Measurements from ENCODE around the gene S100A14.
"Not testable (repeated sequence)": the region's sequence is repeated elsewhere in the genome, so short reads cannot be mapped to it uniquely, and the experiment has no call there.

S100A14 gene

GRCh38 chr1:153616144-153616916 lies at the start of gene S100A14:
S100A14 (minus strand) TSS chr1:153616325; CDS start chr1:153615858, 467 bp downstream.
- DNase-seq: peak; percentile 82

- no peak for DNase-seq
These were observed 47.1 kb upstream of the S100A14 start for GRCh38 chr1:153663211-153663610.

GRCh38 chr1:153662269-153662668 lies 46.1 kb upstream of the S100A14 start:
- DNase-seq: no peak

- peak; percentile 69 for DNase-seq
These were observed 45.1 kb upstream of the S100A14 start for GRCh38 chr1:153661111-153661708.

GRCh38 chr1:153659656-153660055 lies 43.5 kb upstream of the S100A14 start:
- DNase-seq: no peak

GRCh38 chr1:153659175-153659534 lies 43.0 kb upstream of the S100A14 start:
- peak; percentile 54 for DNase-seq

GRCh38 chr1:153658400-153659174 lies 42.5 kb upstream of the S100A14 start, which contains the start of gene SNAPIN:
SNAPIN (plus strand) TSS chr1:153658703; CDS start chr1:153658744, 41 bp downstream.
- peak; percentile 95 for DNase-seq

- no peak for DNase-seq
These were observed 39.2 kb upstream of the S100A14 start for GRCh38 chr1:153655333-153655732.

GRCh38 chr1:153652805-153653500 lies 36.8 kb upstream of the S100A14 start:
- DNase-seq: no peak

- DNase-seq: peak; percentile 30
These were observed 35.6 kb upstream of the S100A14 start for GRCh38 chr1:153651771-153652170.

GRCh38 chr1:153649863-153650235 lies 33.7 kb upstream of the S100A14 start:
- peak; percentile 78 for DNase-seq

GRCh38 chr1:153649137-153649862 lies 33.2 kb upstream of the S100A14 start:
- peak; percentile 47 for DNase-seq

GRCh38 chr1:153648000-153648643 lies 32.0 kb upstream of the S100A14 start:
- no peak for DNase-seq

GRCh38 chr1:153647346-153647714 lies 31.2 kb upstream of the S100A14 start:
- DNase-seq: no peak

- no peak for DNase-seq
These were observed 30.7 kb upstream of the S100A14 start for GRCh38 chr1:153646672-153647345.

GRCh38 chr1:153643816-153644215 lies 27.7 kb upstream of the S100A14 start:
- no peak for DNase-seq

- no peak for DNase-seq
These were observed 27.0 kb upstream of the S100A14 start for GRCh38 chr1:153643100-153643499.

- DNase-seq: no peak
These were observed 26.0 kb upstream of the S100A14 start for GRCh38 chr1:153642161-153642560.

GRCh38 chr1:153640861-153641260 lies 24.7 kb upstream of the S100A14 start:
- no peak for DNase-seq

- not testable (repeated sequence) for DNase-seq
These were observed 24.1 kb upstream of the S100A14 start for GRCh38 chr1:153640213-153640612.

- no peak for DNase-seq
These were observed 23.2 kb upstream of the S100A14 start for GRCh38 chr1:153639280-153639679.

All from NCI-H69 (cell line).